ENCODE results near the gene RRN3.
"Not testable (repeated sequence)": the region's sequence is repeated elsewhere in the genome, so short reads cannot be mapped to it uniquely, and the experiment has no call there.

Gene RRN3

GRCh38 chr16:15025234-15025951 is 68.7 kb downstream of the RRN3 start:
- DNase-seq = peak; percentile 51

- not testable (repeated sequence) for DNase-seq
Measured at GRCh38 chr16:15024858-15025199, 69.2 kb downstream of the RRN3 start.

- DNase-seq = not testable (repeated sequence)
Measured at GRCh38 chr16:15023381-15024077, 70.5 kb downstream of the RRN3 start.

GRCh38 chr16:15022194-15022593 is 71.9 kb downstream of the RRN3 start:
- not testable (repeated sequence) for DNase-seq

- not testable (repeated sequence) for DNase-seq
Measured at GRCh38 chr16:15021429-15021828, 72.6 kb downstream of the RRN3 start.

GRCh38 chr16:15016951-15017580 is 77.0 kb downstream of the RRN3 start:
- not testable (repeated sequence) for DNase-seq

GRCh38 chr16:15016354-15016753 is 77.7 kb downstream of the RRN3 start:
- not testable (repeated sequence) for DNase-seq

GRCh38 chr16:15015671-15016070 is 78.4 kb downstream of the RRN3 start:
- DNase-seq = not testable (repeated sequence)

GRCh38 chr16:15012941-15013340 is 81.1 kb downstream of the RRN3 start:
- DNase-seq = not testable (repeated sequence)

Data from activated CD8-positive, alpha-beta memory T cell treated with anti-CD3 and anti-CD28 coated beads for 24 hours (primary cell).